Astrocyte (in vitro differentiated cells and primary cell): Measurements from ENCODE around the gene DGKE. TPM values are rescaled to one million over a fixed set of nuclear protein-coding genes. Genes with fewer than 3 reads are reported as not detected.

Experiments
- DNase-seq: peaks from one replicate; pipeline ENCODE4 v3.0.0-alpha.2; 2010; ENCODE audit warnings: low read depth
- FAIRE-seq: peaks from 2 replicates; lab custom pipeline; 2011; peaks lifted over from hg19 to GRCh38; lab: Jason Lieb, UNC
- H2AFZ ChIP-seq: 2 replicates; pipeline ENCODE4 v1.6.0; 2012; ENCODE audit warnings: low read depth, low read length, inconsistent platforms
- H3K27ac ChIP-seq: 2 replicates; pipeline ENCODE4 v1.5.1; 2011; ENCODE audit warnings: low read depth, low read length, inconsistent platforms
- H3K27me3 ChIP-seq: 2 replicates; pipeline ENCODE4 v1.6.0; 2011; ENCODE audit warnings: low read length, inconsistent platforms; ENCODE audit not compliant: insufficient read depth
- H3K36me3 ChIP-seq: 2 replicates; pipeline ENCODE4 v1.5.1; 2011; ENCODE audit warnings: low read length, inconsistent platforms; ENCODE audit not compliant: insufficient read depth
- H3K4me1 ChIP-seq: 2 replicates; pipeline ENCODE4 v1.5.1; 2011; ENCODE audit warnings: low read length, inconsistent platforms; ENCODE audit not compliant: insufficient read depth
- H3K4me2 ChIP-seq: 2 replicates; pipeline ENCODE4 v1.6.0; 2012; ENCODE audit warnings: low read length, inconsistent platforms
- H3K4me3 ChIP-seq: 2 replicates; pipeline ENCODE4 v1.5.1; 2011; ENCODE audit warnings: low read depth, mild to moderate bottlenecking, low read length, inconsistent platforms; ENCODE audit not compliant: insufficient read depth
- H3K79me2 ChIP-seq: 2 replicates; pipeline ENCODE4 v1.6.0; 2012; ENCODE audit warnings: mild to moderate bottlenecking, low read length, inconsistent platforms; ENCODE audit not compliant: insufficient read depth
- H3K9ac ChIP-seq: 2 replicates; pipeline ENCODE4 v1.6.0; 2012; ENCODE audit warnings: mild to moderate bottlenecking, low read length, inconsistent platforms
- H3K9me3 ChIP-seq: 2 replicates; pipeline ENCODE4 v1.5.1; 2012; ENCODE audit warnings: low read depth, mild to moderate bottlenecking, low read length, inconsistent platforms; ENCODE audit not compliant: insufficient read depth
- H4K20me1 ChIP-seq: 2 replicates; pipeline ENCODE4 v1.6.0; 2012; ENCODE audit warnings: low read length, inconsistent platforms; ENCODE audit not compliant: insufficient read depth
- H3K27ac Mint-ChIP-seq: one replicate; pipeline ENCODE4 v1.8.0; 2021; ENCODE audit warnings: mild to moderate bottlenecking, mixed read lengths; ENCODE audit not compliant: unreplicated experiment
- H3K27me3 Mint-ChIP-seq: one replicate; pipeline ENCODE4 v1.8.0; 2021; ENCODE audit warnings: low read depth, mixed read lengths; ENCODE audit not compliant: unreplicated experiment
- H3K36me3 Mint-ChIP-seq: one replicate; pipeline ENCODE4 v1.8.0; 2021; ENCODE audit warnings: low read depth, mixed read lengths; ENCODE audit not compliant: unreplicated experiment
- H3K4me1 Mint-ChIP-seq: one replicate; pipeline ENCODE4 v1.8.0; 2021; ENCODE audit warnings: low read depth, mixed read lengths; ENCODE audit not compliant: unreplicated experiment
- H3K4me3 Mint-ChIP-seq: one replicate; pipeline ENCODE4 v1.8.0; 2021; ENCODE audit warnings: mild to moderate bottlenecking, moderate library complexity, mixed read lengths; ENCODE audit not compliant: unreplicated experiment
- H3K9me3 Mint-ChIP-seq: one replicate; pipeline ENCODE4 v1.8.0; 2021; ENCODE audit warnings: mild to moderate bottlenecking, mixed read lengths; ENCODE audit not compliant: unreplicated experiment
- EZH2 ChIP-seq: IDR thresholded peaks from 2 replicates; pipeline ENCODE4 v1.6.1; 2012; ENCODE audit warnings: mild to moderate bottlenecking, low read length, inconsistent platforms; ENCODE audit not compliant: insufficient read depth
- total RNA-seq: library from RNA; stranded (reverse); gene quantifications from 2 replicates; pipeline ENCODE4 v1.2.1, GENCODE V29; 2021
- TF ChIP-seq, protein P1 (sequence below): IDR thresholded peaks from 2 replicates; pipeline ENCODE4 v1.5.1; 2011; ENCODE audit warnings: low read depth, mild to moderate bottlenecking, inconsistent platforms, low read length, moderate library complexity; ENCODE audit not compliant: insufficient read depth

The DGKE gene
- total RNA-seq, 1 donor from 2014 or later = 5.5 TPM

DNA sequence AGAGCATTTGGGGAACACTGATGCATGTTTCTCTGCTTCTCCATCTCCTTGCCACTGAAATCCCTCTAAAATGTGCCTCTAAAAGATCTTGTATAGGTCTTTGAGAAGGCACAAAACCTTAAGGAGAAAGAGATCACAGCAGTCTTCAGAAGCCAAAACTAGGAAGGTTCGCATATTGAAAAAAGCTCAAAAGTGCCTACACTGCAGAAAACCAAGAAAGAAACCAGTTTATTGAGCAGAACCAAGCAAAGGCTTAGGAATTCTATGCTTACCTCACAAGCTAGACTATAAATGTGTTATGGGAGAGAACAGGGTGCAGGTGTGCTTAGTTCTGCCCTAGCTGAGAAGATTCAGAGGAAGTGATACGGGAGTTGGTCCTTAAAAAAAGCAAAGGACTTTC, 16.6 kb downstream of the DGKE start:
- H3K9me3 Mint-ChIP-seq = no peaks in the 10 kb centered on the region
- no peak for TF ChIP-seq EZH2
- TF ChIP-seq, protein P1, sequence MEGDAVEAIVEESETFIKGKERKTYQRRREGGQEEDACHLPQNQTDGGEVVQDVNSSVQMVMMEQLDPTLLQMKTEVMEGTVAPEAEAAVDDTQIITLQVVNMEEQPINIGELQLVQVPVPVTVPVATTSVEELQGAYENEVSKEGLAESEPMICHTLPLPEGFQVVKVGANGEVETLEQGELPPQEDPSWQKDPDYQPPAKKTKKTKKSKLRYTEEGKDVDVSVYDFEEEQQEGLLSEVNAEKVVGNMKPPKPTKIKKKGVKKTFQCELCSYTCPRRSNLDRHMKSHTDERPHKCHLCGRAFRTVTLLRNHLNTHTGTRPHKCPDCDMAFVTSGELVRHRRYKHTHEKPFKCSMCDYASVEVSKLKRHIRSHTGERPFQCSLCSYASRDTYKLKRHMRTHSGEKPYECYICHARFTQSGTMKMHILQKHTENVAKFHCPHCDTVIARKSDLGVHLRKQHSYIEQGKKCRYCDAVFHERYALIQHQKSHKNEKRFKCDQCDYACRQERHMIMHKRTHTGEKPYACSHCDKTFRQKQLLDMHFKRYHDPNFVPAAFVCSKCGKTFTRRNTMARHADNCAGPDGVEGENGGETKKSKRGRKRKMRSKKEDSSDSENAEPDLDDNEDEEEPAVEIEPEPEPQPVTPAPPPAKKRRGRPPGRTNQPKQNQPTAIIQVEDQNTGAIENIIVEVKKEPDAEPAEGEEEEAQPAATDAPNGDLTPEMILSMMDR = no peak
- no peak overlapping the region for H3K4me3 Mint-ChIP-seq
- Histone ChIP-seq H3K9ac (no peak overlapping the region), H3K4me2 (no peak overlapping the region), H3K4me3 (no peak overlapping the region), H3K36me3 (no peaks in the 10 kb centered on the region), H3K79me2 (no peaks in the 10 kb centered on the region), H4K20me1 (no peaks in the 10 kb centered on the region), H3K27ac (no peak overlapping the region), H2AFZ (no peak overlapping the region), H3K4me1 (no peaks in the 10 kb centered on the region), H3K9me3 (no peaks in the 10 kb centered on the region), H3K27me3 (no peaks in the 10 kb centered on the region)
- H3K27ac Mint-ChIP-seq = no peak overlapping the region
- no peak for FAIRE-seq
- no peaks in the 10 kb centered on the region for H3K4me1 Mint-ChIP-seq
- DNase-seq = no peak
- peaks cover 13% of the 10 kb centered on the region for H3K36me3 Mint-ChIP-seq
- no peaks in the 10 kb centered on the region for H3K27me3 Mint-ChIP-seq

DNA sequence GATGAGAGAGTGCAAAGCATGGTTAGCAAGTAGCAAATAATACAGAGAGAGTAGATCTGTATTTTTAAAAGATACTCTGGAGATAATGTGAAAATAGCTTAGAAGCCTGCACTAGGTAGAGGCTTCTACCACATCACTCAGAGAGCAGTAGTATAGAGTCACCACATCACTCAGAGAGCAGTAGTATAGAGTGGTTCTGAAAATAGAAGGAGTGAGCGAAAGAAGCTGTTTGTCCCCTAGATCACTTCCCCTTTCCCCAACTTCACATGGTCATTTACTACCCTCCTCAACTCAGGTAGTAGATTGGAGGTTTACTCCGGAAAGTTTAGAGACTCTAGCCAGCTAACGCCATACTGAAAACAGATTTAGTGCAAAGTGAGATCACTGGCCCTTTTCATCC, 17.1 kb downstream of the DGKE start:
- FAIRE-seq (no peak), DNase-seq (no peak)
- Histone ChIP-seq H2AFZ (no peak overlapping the region), H3K27ac (no peak overlapping the region), H4K20me1 (no peaks in the 10 kb centered on the region), H3K79me2 (no peaks in the 10 kb centered on the region), H3K4me3 (no peak overlapping the region), H3K9me3 (no peaks in the 10 kb centered on the region), H3K4me2 (no peak overlapping the region), H3K36me3 (no peaks in the 10 kb centered on the region), H3K9ac (no peak overlapping the region), H3K27me3 (no peaks in the 10 kb centered on the region), H3K4me1 (no peaks in the 10 kb centered on the region)
- TF ChIP-seq EZH2 = no peak
- TF ChIP-seq, protein P1 = no peak
- H3K4me1 Mint-ChIP-seq = no peaks in the 10 kb centered on the region
- no peak overlapping the region for H3K4me3 Mint-ChIP-seq
- no peaks in the 10 kb centered on the region for H3K9me3 Mint-ChIP-seq
- peaks cover 13% of the 10 kb centered on the region for H3K36me3 Mint-ChIP-seq
- no peaks in the 10 kb centered on the region for H3K27me3 Mint-ChIP-seq
- no peak overlapping the region for H3K27ac Mint-ChIP-seq

DNA sequence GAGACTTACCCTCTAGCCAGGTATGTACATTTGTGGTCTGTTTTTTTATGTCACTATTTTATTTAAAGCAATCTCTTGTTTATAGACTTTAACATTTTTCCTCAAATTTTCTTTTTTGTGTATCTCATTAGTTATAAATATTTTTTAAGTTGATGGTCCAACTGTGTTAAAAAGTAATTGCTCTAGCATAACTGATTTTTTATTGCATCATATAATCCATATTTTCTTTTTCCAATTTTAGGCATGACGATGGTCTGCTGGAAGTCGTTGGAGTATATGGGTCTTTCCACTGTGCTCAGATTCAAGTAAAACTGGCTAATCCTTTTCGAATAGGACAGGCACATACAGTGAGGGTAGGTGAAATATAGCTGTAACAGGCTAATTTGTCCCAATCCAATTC, 27.9 kb downstream of the DGKE start:
- H3K9ac ChIP-seq = no peak overlapping the region
- TF ChIP-seq, protein P1 = no peak
- no peak for TF ChIP-seq EZH2
- H3K4me3 ChIP-seq = no peak overlapping the region
- H3K9me3 ChIP-seq = no peaks in the 10 kb centered on the region
- no peak overlapping the region for H2AFZ ChIP-seq
- no peaks in the 10 kb centered on the region for H3K9me3 Mint-ChIP-seq
- no peak overlapping the region for H3K27ac ChIP-seq
- peaks cover 1% of the 10 kb centered on the region for H3K36me3 Mint-ChIP-seq
- no peaks in the 10 kb centered on the region for H3K36me3 ChIP-seq
- H3K4me1 Mint-ChIP-seq = no peaks in the 10 kb centered on the region
- no peak for DNase-seq
- no peaks in the 10 kb centered on the region for H3K4me1 ChIP-seq
- H3K27ac Mint-ChIP-seq = no peak overlapping the region
- H3K79me2 ChIP-seq = no peaks in the 10 kb centered on the region
- no peaks in the 10 kb centered on the region for H4K20me1 ChIP-seq
- H3K27me3 ChIP-seq = no peaks in the 10 kb centered on the region
- no peak for FAIRE-seq
- H3K4me3 Mint-ChIP-seq = no peak overlapping the region
- no peaks in the 10 kb centered on the region for H3K27me3 Mint-ChIP-seq
- no peak overlapping the region for H3K4me2 ChIP-seq
